ENCODE data around the gene SH3BP5.
A peak's percentile ranks its signal among the peaks of the same experiment; 100 is the strongest.

Gene SH3BP5

DNA sequence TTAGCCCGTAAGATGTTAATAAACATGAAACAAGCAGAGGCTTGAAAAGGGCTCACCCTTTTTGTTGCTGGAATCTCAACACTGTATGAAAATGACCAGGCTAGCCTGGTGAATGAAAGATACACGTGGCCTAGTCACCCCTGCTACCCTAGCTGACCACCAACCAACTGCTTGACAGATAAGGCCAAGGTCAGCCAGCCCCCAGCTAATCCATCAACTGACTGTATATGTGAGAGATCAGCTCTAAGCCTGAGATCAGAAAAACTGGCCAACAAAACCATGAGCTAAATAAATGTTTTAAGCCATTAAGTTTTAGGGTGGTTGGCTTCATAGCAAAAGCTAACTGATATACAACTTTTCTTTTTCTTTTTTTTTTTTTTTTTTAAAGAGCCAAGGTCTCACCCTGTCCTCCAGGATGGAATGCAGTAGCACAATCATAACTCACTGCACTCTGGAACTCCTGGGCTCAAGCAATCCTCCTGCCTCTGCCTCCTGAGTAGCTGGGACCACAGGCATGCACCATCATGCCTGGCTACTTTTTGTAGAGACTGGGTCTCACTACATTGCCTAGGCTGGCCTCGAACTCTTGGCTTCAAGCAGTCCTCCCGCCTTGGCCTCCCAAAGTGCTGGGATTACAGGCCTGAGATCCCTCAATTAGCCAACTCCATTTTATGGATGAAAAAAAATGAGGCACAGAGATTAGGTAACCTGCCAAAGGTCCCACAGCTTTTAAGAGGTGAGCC lies 34.6 kb downstream of the SH3BP5 start:
- no peak for DNase-seq (ENCODE audit: low spot score)

- peak; percentile 6 for DNase-seq (ENCODE audit: low spot score)
These were observed 36.9 kb downstream of the SH3BP5 start for GRCh38 chr3:15295506-15295905.

DNA sequence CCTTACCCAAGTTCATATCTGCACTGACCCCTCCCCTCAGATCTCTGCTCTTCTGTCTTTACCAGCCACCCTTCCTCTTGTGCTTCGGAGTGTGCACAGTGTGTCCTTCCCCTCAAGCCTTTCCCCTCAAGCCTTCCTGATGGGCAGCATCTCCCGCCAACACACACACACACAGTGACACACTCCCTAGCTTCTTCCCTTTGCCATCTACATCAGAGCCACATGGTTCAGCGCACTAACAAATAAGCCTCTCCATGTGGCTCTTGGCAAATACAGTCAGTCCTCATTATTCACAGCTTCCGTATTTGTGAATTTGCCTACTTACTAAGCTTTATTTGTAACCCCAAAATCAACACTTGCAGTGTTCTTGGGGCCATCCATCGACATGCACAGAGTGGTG lies 37.5 kb downstream of the SH3BP5 start:
- no peak for DNase-seq (ENCODE audit: low spot score)

DNA sequence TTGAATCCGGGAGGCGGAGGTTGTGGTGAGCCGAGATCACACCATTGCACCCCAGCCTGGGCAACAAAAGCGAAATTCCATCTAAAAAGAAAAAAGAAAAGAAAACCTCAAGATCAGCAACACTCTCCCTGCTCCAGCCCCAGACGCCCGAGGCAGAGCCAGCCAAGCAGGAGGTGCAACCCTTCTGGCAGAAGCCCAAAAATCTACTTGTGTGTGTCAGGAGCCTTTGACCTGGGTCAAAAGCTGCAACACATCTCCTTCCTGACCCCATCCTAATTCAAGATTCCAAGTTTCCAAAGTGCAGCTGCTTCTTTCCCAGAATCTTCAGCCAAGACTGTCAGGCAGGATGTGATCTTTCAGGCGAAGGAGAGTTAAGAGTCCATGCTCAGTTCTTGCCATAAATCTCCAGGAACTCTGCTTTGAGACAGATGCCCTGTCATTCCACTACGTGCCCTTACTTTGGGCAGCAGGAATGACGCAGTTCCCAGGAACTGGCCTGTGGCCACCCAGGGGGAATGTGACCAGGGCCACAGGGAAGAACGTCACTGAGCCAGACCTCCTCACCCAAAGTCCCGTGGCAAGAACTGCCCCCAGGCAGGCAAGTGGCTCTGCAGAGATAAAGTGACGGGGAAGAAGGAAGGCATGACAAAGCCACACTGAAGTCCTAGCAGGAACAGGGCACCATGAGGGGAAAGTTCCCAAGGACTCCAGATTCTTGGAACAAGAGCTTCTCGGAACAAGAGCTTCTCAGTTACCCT lies 39.4 kb downstream of the SH3BP5 start:
- DNase-seq (ENCODE audit: low spot score): no peak

DNA sequence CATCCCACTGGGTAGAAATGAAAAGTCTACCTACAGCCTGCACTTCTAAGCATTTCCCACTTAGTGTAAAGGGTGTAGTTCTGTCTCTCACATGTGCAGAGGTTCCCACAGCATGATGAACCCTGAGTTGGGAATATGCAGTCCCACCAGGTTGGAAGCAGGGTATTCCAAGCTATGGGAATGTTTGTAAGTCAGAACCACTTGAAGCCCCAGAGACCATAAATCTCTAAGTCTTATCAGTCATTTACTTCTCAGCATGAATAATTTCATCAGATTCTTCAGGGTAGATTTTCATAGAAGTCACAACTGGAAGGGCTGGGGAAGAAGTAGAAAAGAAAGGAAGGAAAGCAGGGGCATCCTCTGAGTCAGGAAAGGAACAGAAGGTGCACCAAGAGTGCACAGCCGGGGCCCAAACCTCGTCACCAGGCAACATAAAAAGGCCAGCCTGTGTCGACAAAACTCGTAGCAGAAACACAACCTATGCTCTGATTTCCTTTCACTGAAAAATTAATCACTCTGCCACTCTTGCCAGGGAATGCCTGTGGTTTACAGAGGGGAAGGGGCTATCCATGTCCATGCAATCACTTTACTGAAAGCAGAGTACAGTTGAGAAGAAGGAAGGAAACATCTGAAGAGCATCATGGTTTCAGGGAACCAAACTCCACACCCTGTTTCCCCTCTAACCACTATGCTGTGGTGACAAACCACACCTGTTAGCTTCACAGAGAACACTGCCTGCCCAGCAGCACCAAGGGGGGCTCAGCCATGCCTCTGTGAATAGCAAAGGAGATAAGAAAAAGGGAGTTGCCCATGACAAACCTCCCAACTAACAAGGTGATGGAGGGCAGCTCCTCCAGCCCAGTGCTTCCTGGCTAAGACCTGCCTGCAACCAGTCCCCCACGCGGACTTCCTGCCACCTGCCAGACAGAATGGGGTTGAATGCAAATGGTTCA lies 40.5 kb downstream of the SH3BP5 start:
- no peak for DNase-seq (ENCODE audit: low spot score)

GRCh38 chr3:15290736-15291135 lies 41.6 kb downstream of the SH3BP5 start:
- no peak for DNase-seq (ENCODE audit: low spot score)

DNA sequence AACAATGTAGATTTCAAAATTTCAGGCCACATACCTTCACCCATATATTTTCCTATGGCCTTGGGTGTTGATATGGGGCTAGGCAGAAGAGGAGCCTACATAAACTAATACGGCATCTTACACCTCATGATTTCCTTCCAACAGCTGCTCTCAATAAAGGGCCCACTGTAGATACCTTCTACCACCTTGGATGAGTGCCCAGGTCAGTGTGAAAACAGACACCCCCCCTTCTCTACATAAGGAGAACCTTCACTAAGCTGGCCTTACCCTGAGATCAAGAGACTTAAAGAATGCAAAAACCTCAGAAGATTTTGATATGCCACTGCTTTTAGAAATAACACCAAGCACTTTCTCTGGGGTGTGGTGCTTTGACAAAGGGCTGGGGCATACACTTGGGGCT lies 42.7 kb downstream of the SH3BP5 start:
- DNase-seq (ENCODE audit: low spot score): no peak

- no peak for DNase-seq (ENCODE audit: low spot score)
These were observed 43.9 kb downstream of the SH3BP5 start for GRCh38 chr3:15288331-15289035.

DNA sequence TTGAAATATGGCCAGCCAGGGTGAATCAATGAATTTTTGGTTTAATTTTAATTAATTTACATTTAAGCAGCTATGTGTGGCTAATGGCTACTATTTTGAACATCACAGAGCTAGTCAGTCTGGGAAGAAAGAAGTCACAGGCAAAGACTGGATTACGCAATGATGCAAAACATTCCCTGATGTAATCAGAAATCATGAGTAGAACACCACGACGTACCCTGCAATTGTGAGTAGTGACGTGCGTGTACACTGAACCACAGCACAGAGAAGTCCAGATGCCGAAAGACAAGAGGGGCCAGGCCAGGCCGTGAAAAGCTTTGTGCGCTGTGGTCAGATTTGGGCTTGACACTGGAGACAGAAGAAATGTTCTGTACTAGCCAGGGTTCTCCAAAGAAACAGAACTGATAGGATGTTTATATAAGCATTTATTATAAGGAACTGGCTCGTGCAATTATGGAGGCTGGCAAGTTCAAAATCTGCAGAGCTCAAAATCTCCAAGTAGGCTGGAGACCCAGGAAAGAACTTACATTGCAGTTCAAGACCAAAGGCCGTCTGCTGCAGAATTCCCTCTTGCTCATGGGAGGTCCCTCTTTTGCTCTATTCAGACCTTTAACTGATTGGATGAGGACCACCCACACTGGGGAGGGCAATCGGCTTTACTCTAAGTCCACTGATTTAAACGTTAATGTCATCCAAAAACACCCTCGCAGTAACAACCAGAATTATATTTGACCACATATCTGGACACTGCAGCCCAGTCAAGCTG lies 44.6 kb downstream of the SH3BP5 start:
- no peak for DNase-seq (ENCODE audit: low spot score)

DNA sequence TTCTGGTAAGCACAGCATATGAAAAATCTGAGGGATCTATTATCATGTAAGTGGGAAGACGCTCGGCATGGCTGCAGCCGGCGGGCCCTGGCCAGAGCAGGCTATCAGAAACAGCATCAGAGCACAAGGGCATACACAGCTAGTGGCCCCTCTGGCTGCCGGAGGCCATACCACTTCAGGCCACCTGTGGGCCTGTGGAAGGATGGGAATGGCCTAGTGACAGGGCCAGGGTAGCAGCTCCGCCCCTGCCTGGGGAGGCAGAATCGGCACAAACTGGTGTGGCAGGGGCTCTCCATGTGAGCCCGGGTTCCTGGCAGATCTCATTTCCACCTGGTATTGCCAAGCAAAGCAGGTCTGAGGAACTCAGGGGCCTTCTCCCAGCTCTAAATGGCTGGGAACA lies 46.4 kb downstream of the SH3BP5 start:
- DNase-seq (ENCODE audit: low spot score): no peak

DNA sequence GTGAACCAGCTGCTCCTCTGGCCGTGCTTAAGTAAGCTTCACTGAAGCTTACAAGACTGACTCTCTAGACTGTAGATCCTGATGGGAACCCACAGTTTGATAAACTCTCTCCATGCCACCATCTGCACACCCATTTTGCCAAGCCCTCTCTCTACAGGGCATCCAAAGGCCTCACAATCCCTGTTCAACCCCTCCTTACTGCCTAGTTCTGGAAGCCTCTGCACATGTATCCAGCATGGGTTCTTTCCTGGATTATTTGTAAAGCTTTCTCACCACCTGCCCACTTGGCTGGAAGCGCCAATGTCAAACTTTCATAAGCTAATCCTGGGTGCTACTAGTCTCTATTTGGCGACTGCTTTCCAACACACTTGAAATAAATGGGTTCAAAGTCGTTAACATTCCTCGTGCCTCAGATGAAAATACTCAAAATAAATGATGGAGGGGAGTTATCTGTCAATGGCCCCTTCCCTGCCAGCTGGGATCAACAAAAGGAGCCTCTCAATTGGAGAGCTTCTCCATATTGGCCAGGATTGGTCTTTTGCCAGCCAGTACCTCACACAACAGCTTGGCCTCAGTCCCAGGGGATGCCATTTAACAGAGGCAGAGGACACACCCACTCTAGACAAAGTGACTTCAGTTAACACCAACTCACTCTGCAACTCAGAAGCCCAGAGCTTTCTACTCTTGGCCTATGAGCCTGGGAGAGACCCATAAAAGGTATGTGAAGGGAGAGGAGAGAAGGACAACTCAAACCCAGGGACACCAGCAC lies 48.1 kb downstream of the SH3BP5 start:
- DNase-seq (ENCODE audit: low spot score): no peak

GRCh38 chr3:15283702-15284101 lies 48.7 kb downstream of the SH3BP5 start:
- DNase-seq (ENCODE audit: low spot score): no peak

DNA sequence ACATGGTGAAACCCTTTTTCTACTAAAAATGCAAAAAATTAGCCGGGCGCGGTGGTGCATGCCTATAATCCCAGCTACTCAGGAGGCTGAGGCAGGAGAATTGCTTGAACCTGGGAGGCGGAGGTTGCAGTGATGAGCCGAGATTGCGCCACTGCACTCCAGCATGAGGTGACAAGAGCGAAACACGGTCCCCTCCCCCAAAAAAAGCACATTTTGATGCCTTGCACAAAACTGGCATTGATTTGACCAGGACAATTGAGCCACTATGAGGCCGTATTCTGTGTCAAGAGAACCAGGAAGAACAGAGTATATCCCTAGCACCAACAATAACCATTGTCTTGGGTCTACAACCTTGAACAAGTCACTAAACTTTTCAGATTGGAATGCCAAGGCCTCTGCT lies 50.6 kb downstream of the SH3BP5 start:
- no peak for DNase-seq (ENCODE audit: low spot score)

DNA sequence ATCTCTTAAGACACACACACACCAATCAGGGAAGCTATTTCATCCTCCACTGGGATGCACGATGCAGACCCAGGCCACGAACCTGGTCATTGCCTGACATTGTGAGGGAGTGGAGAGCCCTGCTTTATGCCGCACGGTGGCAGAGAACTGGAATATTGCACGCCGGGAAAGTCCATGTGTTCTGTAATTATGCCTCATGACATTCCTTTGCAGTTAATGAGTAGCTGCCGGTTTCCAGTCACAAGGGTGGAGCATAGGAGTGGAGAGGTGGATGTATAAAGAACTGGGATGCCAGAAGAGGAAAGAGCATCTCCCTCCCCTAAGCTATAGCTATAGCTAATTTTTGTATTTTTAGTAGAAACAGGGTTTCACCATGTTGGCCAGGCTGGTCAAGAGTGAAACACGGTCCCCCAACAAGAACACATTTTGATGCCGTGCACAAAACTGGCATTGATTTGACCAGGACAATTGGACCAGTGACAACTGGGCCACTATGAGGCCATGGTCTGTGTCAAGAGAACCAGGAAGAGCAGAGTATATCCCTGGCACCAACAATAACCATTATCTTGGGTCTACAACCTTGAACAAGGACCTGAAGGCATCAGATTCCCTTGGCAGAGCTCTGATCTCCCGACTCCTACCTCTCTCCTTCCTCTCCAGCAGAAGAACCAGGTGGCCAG lies 51.4 kb downstream of the SH3BP5 start:
- no peak for DNase-seq (ENCODE audit: low spot score)

DNA sequence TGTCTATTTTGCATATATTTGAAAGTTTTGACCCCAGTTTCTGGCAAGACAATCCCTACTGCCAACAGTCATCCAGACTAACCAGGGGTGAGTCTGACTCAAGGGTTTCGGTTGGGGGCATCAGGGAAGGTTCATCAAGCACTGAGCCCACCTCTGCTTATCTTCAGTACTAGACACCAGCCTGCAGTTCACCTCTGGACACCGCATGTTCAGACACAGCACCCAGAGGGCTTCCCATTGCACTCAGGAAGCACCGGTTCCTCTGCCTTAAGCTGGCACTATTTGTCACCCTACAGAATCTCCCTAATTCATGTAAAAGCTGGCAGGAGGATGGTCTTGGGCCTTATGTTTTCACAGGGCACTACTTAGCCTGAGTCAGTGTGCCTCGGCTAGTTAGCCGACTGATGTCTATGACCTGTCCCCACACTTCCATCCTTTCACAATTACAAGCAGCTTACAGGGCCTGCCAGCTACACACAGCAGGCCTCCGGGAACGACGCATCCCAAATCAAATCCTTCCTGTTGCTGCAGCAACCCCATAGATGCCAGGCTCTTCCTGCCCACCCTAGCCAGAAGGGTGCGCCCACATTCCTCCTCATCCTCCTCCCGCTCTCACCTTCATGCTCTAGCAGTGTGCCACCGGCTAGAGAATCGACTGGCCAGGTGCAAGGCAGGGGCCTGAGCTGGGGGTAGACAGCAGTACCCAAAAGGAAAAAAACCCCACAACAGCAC lies 52.5 kb downstream of the SH3BP5 start:
- DNase-seq (ENCODE audit: low spot score): no peak

DNA sequence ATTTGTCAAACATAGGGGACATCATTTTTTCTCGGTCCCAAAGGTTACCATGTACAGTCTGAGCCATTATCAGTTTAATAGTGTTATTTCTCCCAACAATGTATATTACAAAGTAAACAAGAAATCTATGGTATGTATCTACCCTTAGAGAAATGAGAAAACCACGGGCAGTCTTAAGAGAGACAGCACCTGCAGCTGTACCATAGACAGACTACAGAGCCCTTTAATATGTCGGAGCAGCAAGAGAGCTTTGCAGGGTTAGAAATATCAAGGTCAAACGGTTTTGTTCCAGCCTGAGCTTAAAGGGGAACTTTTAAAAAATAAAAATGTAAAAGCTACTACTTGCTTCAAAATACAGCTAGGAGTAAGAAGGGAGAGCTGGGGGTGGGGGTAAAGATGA lies 53.2 kb downstream of the SH3BP5 start:
- DNase-seq (ENCODE audit: low spot score): no peak

DNA sequence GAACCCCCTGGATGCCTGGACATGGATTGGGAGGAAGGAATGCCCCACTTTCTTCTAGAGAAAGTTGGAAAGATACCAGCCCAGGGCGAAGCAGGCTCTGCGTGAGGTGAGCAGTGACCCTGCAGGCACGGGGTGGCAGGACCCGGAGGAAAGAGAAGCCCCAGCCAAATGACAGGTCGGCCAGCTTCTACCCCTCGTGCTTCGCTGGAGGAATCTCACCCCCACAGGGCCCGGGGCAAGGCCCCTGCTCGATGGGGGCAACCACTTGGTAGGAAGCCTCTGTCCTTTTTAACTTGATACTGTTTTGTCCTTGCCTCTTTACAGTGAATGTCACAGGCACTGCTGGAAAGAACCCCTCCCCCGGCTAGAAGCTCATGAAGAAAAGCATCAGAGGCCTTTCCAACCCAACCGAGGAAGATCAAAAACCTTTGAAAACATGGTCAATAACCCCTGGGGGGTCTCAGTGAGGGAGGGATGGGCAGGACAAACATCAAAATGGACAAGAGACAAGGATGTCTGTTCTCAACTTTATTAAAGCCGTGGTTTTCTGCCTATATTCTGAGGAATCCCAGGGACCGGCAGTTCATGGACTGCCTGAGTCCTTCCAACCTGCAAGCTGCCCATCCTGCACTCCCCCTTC lies 54.4 kb downstream of the SH3BP5 start:
- no peak for DNase-seq (ENCODE audit: low spot score)

GRCh38 chr3:15276028-15276724 lies 56.2 kb downstream of the SH3BP5 start:
- no peak for DNase-seq (ENCODE audit: low spot score)
